Effector memory CD4-positive, alpha-beta T cell (primary cell): ENCODE measurements around the gene LRMDA.

ENCODE experiments used
- DNase-seq, 3 donors: peaks; one replicate each; pipeline ENCODE4 v3.0.0-alpha.2; 2020
- H3K27ac ChIP-seq: 2 replicates; pipeline ENCODE4 v1.7.0; 2013; ENCODE audit warnings: mild to moderate bottlenecking, low read length, moderate library complexity; ENCODE audit not compliant: insufficient read depth, poor library complexity, severe bottlenecking
- H3K27me3 ChIP-seq: replicated peaks from 2 replicates; pipeline ENCODE4 v1.7.0; 2013; ENCODE audit warnings: mild to moderate bottlenecking, low read length; ENCODE audit not compliant: insufficient read depth, control insufficient read depth, poor library complexity, severe bottlenecking
- H3K36me3 ChIP-seq: 2 replicates; pipeline ENCODE4 v1.7.0; 2013; ENCODE audit warnings: mild to moderate bottlenecking, low read length, moderate library complexity; ENCODE audit not compliant: control insufficient read depth, insufficient read depth
- H3K4me1 ChIP-seq: 2 replicates; pipeline ENCODE4 v1.7.0; 2013; ENCODE audit warnings: low read length, mild to moderate bottlenecking; ENCODE audit not compliant: control insufficient read depth, insufficient read depth, poor library complexity, severe bottlenecking
- H3K4me3 ChIP-seq: 2 replicates; pipeline ENCODE4 v1.7.0; 2013; ENCODE audit warnings: low read length, low read depth, mild to moderate bottlenecking; ENCODE audit not compliant: insufficient read depth, poor library complexity, severe bottlenecking
- H3K9me3 ChIP-seq: 2 replicates; pipeline ENCODE4 v1.7.0; 2013; ENCODE audit warnings: mild to moderate bottlenecking, low read length, moderate library complexity; ENCODE audit not compliant: control insufficient read depth

Gene LRMDA

GRCh38 chr10:76206797-76207352 is 775.5 kb downstream of the LRMDA start:
- Histone ChIP-seq H3K27ac (no peak overlapping the region), H3K9me3 (no peaks in the 10 kb centered on the region), H3K4me1 (no peaks in the 10 kb centered on the region), H3K4me3 (no peak overlapping the region), H3K27me3 (no peaks in the 10 kb centered on the region), H3K36me3 (no peaks in the 10 kb centered on the region)
- DNase-seq = no peak

- H3K27me3 ChIP-seq = no peaks in the 10 kb centered on the region
- no peak for DNase-seq
- H3K4me1 ChIP-seq = no peaks in the 10 kb centered on the region
Observed at GRCh38 chr10:76209135-76209534, 777.7 kb downstream of the LRMDA start.

GRCh38 chr10:76210211-76210610 is 778.8 kb downstream of the LRMDA start:
- Histone ChIP-seq H3K27ac (no peak overlapping the region), H3K27me3 (no peaks in the 10 kb centered on the region), H3K4me3 (no peak overlapping the region), H3K4me1 (no peaks in the 10 kb centered on the region), H3K9me3 (no peaks in the 10 kb centered on the region), H3K36me3 (no peaks in the 10 kb centered on the region)
- DNase-seq = no peak

More at GRCh38 chr10:76209135-76209534, 777.7 kb downstream of the LRMDA start:
- Histone ChIP-seq H3K36me3 (no peaks in the 10 kb centered on the region), H3K9me3 (no peaks in the 10 kb centered on the region), H3K4me3 (no peak overlapping the region), H3K27ac (no peak overlapping the region)

GRCh38 chr10:76211691-76212090 is 780.3 kb downstream of the LRMDA start:
- no peak overlapping the region for H3K27ac ChIP-seq
- no peaks in the 10 kb centered on the region for H3K9me3 ChIP-seq
- no peak for DNase-seq
- no peaks in the 10 kb centered on the region for H3K27me3 ChIP-seq
- no peaks in the 10 kb centered on the region for H3K36me3 ChIP-seq
- no peaks in the 10 kb centered on the region for H3K4me1 ChIP-seq
- H3K4me3 ChIP-seq = no peak overlapping the region

GRCh38 chr10:76213876-76214275 is 782.5 kb downstream of the LRMDA start:
- H3K4me1 ChIP-seq = no peaks in the 10 kb centered on the region
- H3K27me3 ChIP-seq = no peaks in the 10 kb centered on the region
- no peak overlapping the region for H3K27ac ChIP-seq
- DNase-seq = no peak
- no peaks in the 10 kb centered on the region for H3K9me3 ChIP-seq
- H3K36me3 ChIP-seq = no peaks in the 10 kb centered on the region
- no peak overlapping the region for H3K4me3 ChIP-seq

GRCh38 chr10:76218035-76218434 is 786.6 kb downstream of the LRMDA start:
- Histone ChIP-seq H3K27ac (no peak overlapping the region), H3K27me3 (no peaks in the 10 kb centered on the region), H3K4me3 (no peak overlapping the region), H3K9me3 (no peaks in the 10 kb centered on the region), H3K36me3 (no peaks in the 10 kb centered on the region), H3K4me1 (no peaks in the 10 kb centered on the region)
- DNase-seq = no peak

- H3K9me3 ChIP-seq = no peaks in the 10 kb centered on the region
- H3K27me3 ChIP-seq = no peaks in the 10 kb centered on the region
- no peak for DNase-seq
- no peaks in the 10 kb centered on the region for H3K4me1 ChIP-seq
- H3K4me3 ChIP-seq = no peak overlapping the region
- no peaks in the 10 kb centered on the region for H3K36me3 ChIP-seq
- no peak overlapping the region for H3K27ac ChIP-seq
Observed at GRCh38 chr10:76229341-76229740, 797.9 kb downstream of the LRMDA start.

- Histone ChIP-seq H3K4me1 (no peaks in the 10 kb centered on the region), H3K9me3 (no peaks in the 10 kb centered on the region), H3K4me3 (no peak overlapping the region), H3K27me3 (no peaks in the 10 kb centered on the region), H3K27ac (no peak overlapping the region), H3K36me3 (no peaks in the 10 kb centered on the region)
- DNase-seq = no peak
Observed at GRCh38 chr10:76230921-76231285, 799.5 kb downstream of the LRMDA start.

- Histone ChIP-seq H3K4me3 (no peak overlapping the region), H3K9me3 (no peaks in the 10 kb centered on the region), H3K36me3 (no peaks in the 10 kb centered on the region), H3K27ac (no peak overlapping the region), H3K4me1 (no peaks in the 10 kb centered on the region), H3K27me3 (no peaks in the 10 kb centered on the region)
- DNase-seq = no peak
Observed at GRCh38 chr10:76231286-76231934, 800.0 kb downstream of the LRMDA start.

GRCh38 chr10:76234499-76235226 is 803.2 kb downstream of the LRMDA start:
- Histone ChIP-seq H3K9me3 (no peaks in the 10 kb centered on the region), H3K36me3 (no peaks in the 10 kb centered on the region), H3K27ac (no peak overlapping the region), H3K4me3 (no peak overlapping the region), H3K4me1 (no peaks in the 10 kb centered on the region), H3K27me3 (no peaks in the 10 kb centered on the region)
- DNase-seq = no peak
